Measurements from ENCODE around the gene CFAP299.

CFAP299 gene

DNA sequence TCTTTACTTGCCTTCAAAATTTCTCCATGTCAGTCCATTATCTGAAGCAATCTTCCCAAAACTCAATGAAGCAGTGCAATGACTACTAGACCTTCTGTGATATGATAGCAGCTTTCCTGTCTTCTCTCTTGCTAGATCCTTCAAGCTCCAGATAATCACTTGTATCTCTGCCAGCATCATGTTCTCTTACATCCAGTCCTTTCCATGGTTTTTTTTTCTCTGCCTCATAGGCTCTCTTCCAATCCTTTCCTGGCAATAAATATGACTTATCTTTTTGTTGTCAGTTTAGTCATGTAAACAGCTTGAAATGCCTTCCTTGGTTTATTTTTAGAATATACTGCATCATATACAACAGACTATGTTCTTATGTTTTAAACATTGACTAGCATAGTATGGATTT lies 193.5 kb downstream of the CFAP299 start:
- no peak for DNase-seq

DNA sequence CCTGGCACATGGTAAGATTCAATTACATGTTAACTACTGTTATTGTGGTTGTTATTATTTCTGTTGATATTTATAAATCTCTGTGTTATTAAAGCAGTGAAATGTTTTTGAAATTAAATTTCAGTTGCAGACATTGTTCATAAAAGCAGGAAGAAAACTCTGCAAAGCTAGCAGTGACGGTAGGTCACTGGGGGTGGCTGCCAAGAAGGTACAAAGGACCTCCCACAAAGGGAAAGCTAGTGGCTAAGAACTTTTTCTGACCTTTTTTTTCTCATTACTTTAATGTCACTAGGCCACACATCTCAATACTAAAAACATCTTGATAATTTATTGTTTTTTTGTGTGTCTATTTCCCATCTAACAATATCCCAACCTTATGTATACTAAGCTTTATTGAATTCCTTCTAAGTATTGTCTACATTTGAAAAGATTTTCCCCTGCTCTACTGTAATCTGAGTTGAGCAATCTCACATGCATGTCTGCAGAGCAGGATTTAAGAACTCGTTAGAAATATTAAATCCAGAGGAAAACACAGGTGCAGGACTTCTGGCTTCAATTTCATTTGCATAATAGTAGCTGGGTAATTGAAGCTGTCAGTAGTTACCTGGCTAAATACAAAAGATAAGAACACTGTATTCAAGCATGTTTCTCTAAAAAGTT lies 197.3 kb downstream of the CFAP299 start:
- DNase-seq: no peak

DNA sequence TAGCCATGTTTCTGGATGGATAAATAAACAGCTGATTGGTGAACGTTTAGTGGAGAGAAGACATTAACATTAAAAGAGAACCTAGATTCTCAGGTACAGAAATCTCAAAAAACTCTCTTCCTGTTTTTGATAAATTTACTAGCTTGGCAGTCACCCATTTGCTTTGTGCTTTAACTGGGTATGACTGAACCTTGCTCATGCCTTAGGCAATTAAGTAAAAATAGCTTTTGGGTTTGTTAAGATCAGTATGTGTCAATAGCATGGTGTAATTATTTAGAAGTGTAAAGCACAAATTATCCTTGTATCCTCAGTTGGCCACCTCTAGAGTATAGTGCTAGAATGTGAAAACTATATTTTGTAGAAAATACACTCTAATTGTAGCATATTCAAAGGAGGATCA lies 200.0 kb downstream of the CFAP299 start:
- DNase-seq: no peak

DNA sequence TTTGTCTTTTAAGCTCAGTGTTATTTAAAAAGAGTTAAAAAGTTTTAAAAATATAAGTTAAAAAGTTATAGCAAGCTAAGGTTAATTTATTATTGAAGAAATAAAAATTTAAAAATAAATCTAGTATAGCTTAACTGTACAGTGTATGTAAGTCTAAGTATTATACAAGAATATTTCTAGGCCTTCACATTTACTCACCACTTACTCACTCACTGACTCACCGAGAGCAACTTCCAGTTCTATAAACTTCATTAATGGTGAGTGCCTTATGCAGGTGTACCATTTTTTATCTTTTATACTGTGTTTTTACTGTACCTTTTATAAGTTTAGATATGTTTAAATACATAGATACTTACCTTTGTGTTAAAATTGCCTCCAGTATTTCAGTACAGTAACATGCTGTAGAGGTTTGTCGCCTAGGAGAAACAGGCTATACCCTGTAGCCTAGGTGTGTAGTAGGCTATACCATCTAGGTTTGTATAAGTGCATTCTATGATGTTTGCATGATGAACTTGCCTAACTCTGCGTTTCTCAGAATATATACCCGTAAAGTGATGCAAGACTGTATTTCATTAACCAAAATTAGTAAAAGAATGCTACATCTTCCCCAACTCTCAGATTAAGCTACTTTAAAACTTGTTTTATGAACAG lies 202.9 kb downstream of the CFAP299 start:
- no peak for DNase-seq

DNA sequence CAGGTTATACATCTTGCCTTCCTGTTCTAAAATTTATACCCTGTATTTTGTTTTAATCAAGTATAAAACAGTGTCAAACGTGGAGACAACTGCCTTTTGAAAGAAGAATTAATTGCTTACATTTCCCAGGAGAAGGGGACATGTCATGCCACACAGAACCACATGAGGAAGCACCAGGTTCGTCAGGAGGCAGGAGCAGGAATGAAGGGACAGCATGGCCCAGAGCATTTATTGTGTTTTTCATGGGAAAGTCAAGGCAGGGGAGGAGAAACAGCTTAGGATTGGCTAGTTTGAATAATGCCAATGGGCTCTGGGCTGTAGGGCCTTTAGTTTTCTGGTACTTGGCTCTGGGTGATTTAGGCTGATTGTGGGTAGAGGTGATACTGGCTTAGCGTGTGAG lies 203.7 kb downstream of the CFAP299 start:
- DNase-seq: no peak

DNA sequence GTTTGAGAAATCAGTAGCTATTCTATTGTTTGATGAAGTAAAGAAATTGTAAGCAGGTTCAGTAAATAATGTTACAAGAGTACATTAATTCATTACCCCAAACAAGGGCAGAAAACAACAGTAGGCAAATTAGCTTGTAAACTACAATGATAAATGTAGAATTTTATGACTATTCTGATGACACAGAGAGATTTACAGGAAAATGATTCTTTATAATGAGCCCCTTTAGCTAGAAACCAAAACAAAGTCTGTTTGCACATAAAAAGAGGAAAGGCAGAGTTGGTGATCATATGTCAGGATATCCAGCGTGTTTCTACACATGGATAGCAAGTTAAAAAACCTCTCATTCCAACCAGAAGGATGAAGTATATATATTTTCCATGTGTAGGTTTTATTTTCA lies 204.8 kb downstream of the CFAP299 start:
- DNase-seq: no peak

DNA sequence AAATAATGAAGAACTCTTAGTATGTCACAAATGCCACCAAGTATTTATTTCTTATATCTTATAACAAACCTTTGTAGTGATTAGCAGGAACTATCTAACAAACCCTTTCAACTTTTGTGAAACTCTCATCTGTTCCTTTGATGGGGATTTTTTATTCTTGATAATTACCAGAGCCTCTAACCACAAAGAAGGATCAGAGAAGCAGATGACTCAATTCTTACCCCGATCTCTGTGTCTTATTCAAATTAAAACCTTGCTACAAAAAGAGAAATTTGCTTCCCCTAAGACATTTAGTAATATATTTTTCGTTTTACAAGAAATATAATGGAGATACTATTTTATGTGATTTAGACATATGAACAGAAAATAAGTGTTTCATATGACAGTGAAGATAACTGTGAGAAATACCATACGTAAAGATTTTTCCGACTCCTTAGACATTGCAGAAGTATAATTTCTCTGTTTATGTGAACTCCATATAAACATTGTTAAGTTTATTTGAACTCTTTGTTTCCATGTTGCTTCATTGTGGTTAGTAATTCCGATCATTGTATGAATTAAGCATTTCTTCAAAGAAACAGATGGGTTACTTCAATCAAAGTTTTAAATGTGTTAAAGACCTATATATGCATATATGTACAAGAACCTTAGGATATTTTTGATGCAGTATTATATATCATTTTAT lies 205.4 kb downstream of the CFAP299 start:
- DNase-seq: peak; percentile 32

DNA sequence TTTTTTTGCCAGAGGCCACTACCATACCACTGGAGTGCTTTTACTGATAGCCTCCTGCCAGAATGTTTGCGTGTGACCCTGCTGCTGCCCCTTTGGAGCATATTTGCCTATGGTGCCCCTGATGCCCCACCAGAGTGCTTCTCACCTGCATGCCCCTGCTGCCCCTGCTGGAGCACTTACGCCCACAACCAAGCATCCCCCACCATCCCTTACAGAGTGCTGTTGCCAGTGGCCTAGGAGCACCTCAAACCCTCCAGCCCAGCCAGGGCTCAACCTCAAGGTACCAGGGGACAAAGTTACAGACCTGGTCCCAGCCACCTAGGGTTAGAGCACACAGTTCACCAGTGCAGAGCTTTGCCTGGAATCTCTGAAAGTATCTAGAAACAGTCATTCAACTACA lies 207.2 kb downstream of the CFAP299 start:
- no peak for DNase-seq

DNA sequence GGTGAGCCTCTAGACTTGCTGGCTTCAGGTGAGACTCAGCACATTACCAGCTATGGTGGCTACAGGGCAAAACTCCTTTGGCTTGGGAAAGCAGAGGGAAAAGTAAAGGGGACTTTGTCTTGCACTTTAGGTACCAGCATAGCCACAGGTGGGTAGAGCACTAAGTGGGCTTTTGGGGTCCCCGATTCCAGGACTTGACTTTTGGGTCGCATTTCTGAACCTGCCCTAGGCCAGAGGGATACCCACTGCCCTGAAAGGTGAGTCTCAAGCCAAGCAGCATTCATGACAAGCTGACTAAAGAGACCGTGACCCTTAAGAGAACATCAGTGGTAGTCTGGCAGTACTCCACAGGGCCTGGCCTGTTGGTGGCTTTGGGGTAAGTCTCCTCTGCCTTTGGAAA lies 224.8 kb downstream of the CFAP299 start:
- no peak for DNase-seq

DNA sequence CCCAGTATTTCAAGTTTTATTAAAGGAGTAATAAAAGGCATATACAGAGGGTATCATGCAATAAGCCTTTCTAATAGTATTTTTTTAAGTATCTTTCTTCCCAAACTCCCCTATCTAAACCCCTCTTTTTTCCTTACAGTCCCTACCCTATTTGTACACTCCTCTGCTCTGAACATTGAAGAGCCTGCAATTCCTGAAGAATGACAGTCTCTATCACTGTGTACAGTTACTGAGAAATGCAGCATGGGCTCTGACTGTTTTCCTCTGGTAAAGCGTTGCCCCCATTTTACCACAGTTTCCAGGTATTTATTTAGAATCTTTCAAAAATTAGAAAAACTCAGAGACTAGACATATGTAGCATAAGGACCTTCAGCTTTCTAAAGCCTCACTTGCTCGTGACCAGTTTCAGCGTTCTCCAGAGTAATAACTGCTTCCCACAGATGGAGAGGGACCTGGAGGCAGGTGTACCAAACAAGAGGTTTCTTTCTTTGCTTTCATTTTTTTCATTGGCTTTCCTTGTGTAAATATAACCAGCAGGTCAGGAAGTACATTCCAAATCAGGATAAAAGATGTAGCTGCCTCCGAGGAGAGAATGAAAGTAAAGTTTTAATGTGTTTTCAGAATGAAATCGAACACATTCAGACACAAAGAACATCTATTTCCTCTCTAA lies 230.8 kb downstream of the CFAP299 start:
- DNase-seq: no peak

DNA sequence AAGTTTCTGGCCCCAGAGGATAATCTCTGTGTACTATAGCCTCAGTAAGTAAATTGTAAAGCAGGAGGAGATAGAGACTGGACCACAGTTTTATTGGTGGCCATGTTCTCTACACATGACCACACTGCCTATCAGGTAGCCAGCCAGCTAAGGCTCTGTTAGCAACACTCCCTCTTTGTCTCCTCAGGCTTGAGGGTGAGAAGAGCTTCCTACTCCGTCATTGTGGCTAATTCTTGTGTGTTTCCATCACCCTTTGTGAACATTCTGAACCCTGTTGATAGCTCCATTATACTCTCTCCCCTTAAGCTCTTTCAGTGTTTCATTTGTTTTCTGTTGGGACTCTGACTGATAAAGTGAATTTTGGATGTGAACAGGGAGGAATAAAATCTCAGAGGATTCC lies 233.4 kb downstream of the CFAP299 start:
- no peak for DNase-seq

DNA sequence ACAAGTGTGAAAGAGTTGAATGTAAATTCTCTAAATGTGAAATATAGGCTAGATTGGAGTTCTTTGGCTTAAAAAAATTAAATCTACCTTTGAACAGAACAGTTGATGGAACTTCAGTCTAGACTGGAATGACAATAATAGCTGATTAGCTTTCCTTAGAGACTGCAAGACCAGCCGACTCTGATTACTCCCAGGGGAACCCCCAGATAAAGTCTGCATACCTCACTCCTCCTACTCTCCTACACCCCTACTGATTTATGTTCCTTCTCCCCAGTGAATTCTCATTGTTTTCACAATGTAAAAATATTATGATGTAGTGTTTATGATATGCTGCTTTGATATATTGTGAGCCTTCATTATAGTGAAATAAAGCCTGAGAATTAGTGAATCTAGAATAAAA lies 241.3 kb downstream of the CFAP299 start:
- DNase-seq: no peak

DNA sequence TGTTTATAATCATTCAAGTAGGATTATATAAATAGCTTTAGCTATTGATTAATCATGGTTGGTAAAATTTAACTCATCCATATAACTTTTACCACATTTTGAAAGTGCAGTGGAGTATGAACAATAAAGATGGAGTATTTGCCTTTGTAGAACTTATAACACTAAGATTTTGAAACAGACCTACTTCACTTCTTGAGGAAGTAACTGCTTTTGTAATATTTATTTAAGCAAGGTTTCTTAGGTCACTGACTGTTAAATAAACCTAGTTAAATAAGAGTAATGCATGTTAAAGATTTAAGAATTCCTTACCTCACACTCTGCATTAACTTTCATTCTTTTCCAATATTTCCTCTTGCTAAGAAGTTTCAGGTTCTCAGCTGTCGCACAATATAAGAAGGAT lies 242.5 kb downstream of the CFAP299 start:
- no peak for DNase-seq

DNA sequence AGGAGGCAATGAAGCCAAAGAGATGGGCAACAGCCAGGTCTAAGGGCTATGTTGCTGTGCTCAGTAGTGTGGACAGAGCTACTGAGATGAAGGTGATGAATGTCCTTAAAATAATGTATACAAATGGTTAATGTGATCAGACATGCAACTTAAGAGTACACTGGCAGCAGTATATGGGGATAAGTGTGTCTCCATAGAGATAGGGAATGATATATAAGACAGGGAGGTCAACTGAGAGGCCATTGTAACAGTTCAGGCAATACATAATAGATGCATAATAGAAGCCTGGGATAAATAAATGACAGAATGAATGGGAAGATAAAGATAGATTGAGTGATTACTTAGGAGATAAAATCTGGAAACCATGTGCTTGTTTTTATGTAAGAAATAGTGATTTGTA lies 250.0 kb downstream of the CFAP299 start:
- no peak for DNase-seq

DNA sequence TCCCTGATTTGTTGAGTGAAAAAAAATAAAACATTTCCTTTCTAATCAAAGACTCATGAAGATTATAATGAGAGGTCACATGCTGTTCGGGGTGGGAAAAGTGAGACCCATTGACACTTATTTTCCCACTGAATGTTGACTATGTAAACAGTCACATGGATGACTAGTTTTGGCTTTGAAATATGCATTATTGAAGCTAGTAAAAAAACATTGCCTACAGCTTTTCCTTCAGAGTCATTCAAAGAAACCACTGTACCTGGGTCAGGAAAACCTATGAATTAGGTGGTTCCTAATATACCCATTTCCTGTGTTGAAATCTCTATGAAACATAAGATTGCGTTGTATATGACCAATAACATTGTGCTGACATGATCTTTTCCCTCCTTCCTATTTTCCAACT lies 251.2 kb downstream of the CFAP299 start:
- no peak for DNase-seq

DNA sequence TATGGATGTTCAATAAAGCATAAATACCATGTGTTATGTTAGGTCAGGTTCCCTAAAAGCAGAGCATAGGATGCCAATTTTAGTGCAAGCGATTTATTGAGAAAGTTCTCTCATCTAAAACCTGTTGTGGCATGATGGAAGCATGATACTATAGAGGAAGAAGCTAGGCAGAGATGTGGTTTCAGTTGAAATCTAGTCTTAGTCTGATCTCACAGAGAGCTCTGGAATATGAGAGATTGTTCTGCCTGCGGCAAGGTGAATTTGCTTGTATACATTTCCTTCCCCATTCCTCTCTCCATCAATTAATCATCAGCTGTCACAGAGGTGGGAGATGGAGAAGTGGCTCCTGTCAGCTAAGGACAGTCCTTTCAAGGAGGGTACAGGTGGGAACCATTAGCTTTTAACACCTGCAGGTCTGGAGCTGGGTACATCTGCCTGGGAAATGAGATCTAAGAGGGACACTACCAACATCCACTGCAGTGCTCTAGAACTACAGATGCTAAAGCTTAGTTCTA lies 252.4 kb downstream of the CFAP299 start:
- DNase-seq: no peak

DNA sequence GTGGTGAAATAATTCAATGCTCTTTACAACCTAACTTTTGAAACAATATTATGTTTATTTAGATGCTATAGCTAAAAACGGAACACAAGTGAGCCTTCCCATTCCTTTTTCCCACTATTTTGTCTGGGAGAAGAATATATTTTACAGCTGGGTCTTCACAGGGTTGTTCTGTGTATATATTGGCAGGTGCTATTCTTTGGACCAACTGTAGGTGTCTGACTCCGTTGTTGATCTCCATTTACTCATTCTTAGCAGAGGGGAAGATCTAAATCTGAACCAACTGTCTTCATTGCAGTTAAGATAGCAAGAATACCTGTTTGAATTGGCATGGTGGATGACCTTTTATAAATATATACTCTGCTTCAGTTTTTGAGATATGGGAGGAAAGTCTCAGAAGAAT lies 257.4 kb downstream of the CFAP299 start:
- no peak for DNase-seq

DNA sequence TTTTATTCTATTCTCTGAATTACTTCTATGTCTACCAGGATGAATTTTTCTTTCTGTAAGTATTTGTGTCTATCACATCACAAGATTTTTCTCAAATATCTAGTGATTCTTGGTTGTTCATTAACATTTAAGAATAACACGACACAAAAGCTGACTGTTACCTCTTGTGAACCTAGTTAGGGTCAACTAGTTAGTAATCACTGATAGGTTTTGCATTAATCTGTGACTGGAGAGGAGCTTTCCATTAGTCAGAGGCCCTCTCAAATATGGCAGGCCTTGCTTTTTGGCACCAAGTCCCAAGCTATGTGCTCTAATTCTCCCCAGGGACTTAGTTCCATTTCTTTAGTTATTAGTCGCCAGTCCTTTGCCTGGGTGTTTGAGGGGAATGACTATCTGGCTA lies 259.2 kb downstream of the CFAP299 start:
- no peak for DNase-seq

DNA sequence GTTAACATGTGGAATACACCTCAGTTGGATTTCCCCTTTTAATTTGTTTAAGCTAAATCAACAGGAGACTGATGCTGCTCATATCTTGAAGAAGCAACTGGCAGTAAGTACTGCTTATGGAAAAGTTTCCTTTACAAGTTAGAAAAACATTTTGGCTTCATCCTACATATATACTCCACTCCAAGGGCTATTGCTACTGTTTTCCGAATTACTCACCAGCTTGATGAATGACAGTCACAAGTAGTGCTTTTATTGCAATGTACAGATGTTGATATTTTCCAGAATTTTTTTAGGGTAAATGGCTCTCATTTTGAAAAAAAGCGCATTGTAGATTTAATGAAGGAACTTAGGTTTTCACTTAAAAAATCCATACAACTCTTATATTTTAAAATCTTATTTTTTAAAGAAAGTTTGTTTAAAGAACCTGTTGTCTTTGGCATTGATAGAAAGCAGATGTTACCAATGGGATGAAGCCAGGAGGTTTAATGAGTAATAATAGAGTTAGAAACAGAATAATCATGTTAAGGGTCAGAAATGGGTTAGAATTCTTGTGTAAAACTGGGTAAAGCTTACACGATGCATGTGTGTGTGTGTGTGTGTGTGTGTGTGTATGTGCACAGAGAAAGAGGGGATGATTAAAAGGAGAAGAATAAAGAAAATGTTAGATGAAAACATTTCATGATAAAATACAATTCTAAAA lies 272.9 kb downstream of the CFAP299 start:
- DNase-seq: no peak

DNA sequence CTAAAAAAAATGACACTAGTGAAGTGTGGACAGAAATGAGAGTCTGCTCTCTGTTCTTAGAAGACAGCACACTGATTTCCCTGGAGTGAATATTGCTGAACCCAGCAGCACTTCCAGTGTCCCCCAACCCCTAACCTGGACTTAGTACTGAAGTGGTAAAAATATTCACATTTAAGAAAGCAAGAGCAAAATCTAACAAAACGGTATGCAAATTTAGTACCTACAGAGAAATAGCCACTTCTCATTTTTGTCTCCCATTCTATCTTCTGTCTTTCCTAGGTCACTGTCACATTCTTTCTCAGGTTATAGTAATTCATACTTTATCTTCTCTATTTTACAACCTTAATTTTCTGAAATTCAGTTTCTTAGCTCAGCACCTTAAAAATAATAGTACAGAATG lies 274.7 kb downstream of the CFAP299 start:
- no peak for DNase-seq

DNA sequence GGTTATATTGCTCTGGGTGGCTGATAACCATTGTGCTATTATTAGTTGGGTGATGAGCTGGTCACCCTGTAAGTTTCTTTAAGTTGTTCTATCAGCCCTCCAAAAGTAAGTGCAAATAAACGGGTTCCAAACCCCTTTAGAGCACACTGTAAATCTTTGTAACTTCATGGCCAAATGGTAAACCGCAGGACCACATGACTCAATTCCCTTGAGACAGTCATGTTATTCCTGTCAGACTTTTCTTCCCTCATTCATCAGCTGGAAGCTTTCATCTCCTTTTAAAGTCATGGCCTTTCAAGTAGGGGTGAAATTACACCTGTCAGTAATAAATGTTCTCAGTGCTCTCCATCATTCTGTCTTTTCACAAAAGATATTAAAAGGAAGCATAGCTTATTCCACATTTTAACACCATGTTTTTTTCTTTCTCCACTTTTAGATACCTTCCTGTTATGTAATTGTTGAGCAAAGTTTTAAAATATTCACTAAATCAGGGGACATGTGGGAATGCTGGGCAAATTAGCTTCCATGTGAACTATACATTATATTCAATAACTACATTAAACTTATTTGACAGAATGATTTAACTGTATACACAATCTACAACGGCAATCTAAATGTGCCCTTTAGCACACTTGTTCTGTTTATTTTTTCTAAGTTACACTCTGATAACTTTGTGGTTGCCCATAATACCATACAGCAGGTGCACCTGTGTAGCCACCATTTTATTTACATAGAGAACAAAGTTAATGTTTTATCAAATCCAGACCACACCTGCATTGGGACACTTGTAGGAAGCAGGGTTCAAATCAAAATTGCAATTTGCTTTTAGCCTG lies 275.5 kb downstream of the CFAP299 start:
- no peak for DNase-seq

DNA sequence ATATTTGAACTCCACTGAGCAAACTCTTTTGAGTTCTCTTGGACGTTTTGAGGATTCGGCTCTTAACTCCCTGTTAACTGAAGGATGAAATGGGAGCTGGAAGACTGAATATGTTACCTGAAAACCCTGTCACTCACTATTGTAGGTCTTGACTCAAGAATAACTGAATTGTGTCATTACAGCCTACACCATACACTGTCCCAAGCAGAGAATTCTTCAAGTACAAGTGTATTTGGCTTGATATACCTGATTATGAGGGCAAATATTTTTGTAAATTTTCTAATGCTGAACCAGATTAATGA lies 276.1 kb downstream of the CFAP299 start:
- DNase-seq: no peak
